Left renal pelvis (tissue), 4 donors: ENCODE measurements around the gene WBP11. TPM values are rescaled to one million over a fixed set of nuclear protein-coding genes. Genes with fewer than 3 reads are reported as not detected.
A peak's percentile ranks its signal among the peaks of the same experiment; 100 is the strongest.
"Not testable (repeated sequence)": the region's sequence is repeated elsewhere in the genome, so short reads cannot be mapped to it uniquely, and the experiment has no call there.

Source experiments
- DNase-seq, 4 donors: peaks; one replicate each; pipeline ENCODE4 v3.0.0-alpha.2; 2013; ENCODE audit warnings: low read depth in 4 of 4, low spot score in 3 of 4
- polyA plus RNA-seq, 4 donors: library from polyadenylated mRNA; unstranded; fragments of 120-200 nt; gene quantifications; one replicate each; pipeline ENCODE4 v1.2.1, GENCODE V29; 2013; ENCODE audit not compliant: insufficient read length in 4 of 4

The WBP11 gene
- polyA plus RNA-seq, 4 donors: 72.1 to 127 (median 105) TPM

GRCh38 chr12:14774074-14774905 lies 29.0 kb downstream of the WBP11 start:
- DNase-seq: peak; percentile 93 to 96 (median 95)

- peak in 1 of 4 donors; percentile 50 for DNase-seq
Measured at GRCh38 chr12:14773685-14774073, 29.6 kb downstream of the WBP11 start.

GRCh38 chr12:14772946-14773345 lies 30.3 kb downstream of the WBP11 start:
- no peak for DNase-seq

- DNase-seq: no peak
Measured at GRCh38 chr12:14771651-14772137, 31.6 kb downstream of the WBP11 start.

GRCh38 chr12:14770496-14771461 lies 32.5 kb downstream of the WBP11 start:
- peak; percentile 94 to 96 (median 95) for DNase-seq

- DNase-seq: peak; percentile 67 to 73 (median 72)
Measured at GRCh38 chr12:14769969-14770495, 33.2 kb downstream of the WBP11 start.

- peak in 1 of 4 donors; percentile 37 for DNase-seq
Measured at GRCh38 chr12:14769466-14769968, 33.8 kb downstream of the WBP11 start.

- DNase-seq: no peak
Measured at GRCh38 chr12:14768823-14769405, 34.4 kb downstream of the WBP11 start.

- DNase-seq: no peak
Measured at GRCh38 chr12:14767617-14768016, 35.7 kb downstream of the WBP11 start.

- DNase-seq: no peak
Measured at GRCh38 chr12:14766649-14767215, 36.5 kb downstream of the WBP11 start.

- not testable (repeated sequence) for DNase-seq
Measured at GRCh38 chr12:14766020-14766419, 37.3 kb downstream of the WBP11 start.

GRCh38 chr12:14765398-14765797 lies 37.9 kb downstream of the WBP11 start:
- DNase-seq: no peak

- not testable (repeated sequence) for DNase-seq
Measured at GRCh38 chr12:14759711-14760280, 43.5 kb downstream of the WBP11 start.

- no peak for DNase-seq
Measured at GRCh38 chr12:14756334-14757143, 46.7 kb downstream of the WBP11 start.

GRCh38 chr12:14751986-14752385 lies 51.3 kb downstream of the WBP11 start:
- DNase-seq: no peak

GRCh38 chr12:14743061-14743460 lies 60.2 kb downstream of the WBP11 start:
- no peak for DNase-seq

GRCh38 chr12:14741942-14742341 lies 61.3 kb downstream of the WBP11 start:
- no peak for DNase-seq

- no peak for DNase-seq
Measured at GRCh38 chr12:14741153-14741552, 62.1 kb downstream of the WBP11 start.

GRCh38 chr12:14736441-14736840 lies 66.8 kb downstream of the WBP11 start:
- not testable (repeated sequence) for DNase-seq
